ENCODE measurements around the gene CNTFR. TPM values are rescaled to one million over a fixed set of nuclear protein-coding genes. Genes with fewer than 3 reads are reported as not detected.

Gene CNTFR
- total and polyA plus RNA-seq, 2 of the 8 experiments (the other 6 are each of a cell fraction or from before 2014, with no cell fraction given) = 1.2 to 4.2 TPM

GRCh38 chr9:34557426-34558321, 31.9 kb downstream of the CNTFR start:
- Histone ChIP-seq H2BK5ac (ENCODE audit: low read depth, low read length) (no peak overlapping the region), H3K4ac (replicated peaks; ENCODE audit: insufficient read length, low read depth, low read length) (no peak overlapping the region), H3K4me2 (ENCODE audit: insufficient read depth in 1 of 2, low read depth in 2 of 2, low read length in 2 of 2) (no peak overlapping the region), H2BK12ac (ENCODE audit: low read depth, low read length) (no peak overlapping the region), H3K9me3 (ENCODE audit: insufficient read depth in 2 of 2, low read depth in 1 of 2, low read length in 1 of 2) (0 out of 4 replicates have a peak, but pooled peaks cover 0 to 3% of the 10 kb centered on the region in 2 experiments), H2BK20ac (ENCODE audit: low read length) (no peak overlapping the region), H3K9ac (replicated peaks in 1 of 4; ENCODE audit: extremely low read depth in 1 of 4, low read depth in 3 of 4, low read length in 3 of 4) (no peak overlapping the region), H4K5ac (ENCODE audit: insufficient read length, low read depth, low read length) (no peak overlapping the region), H3K36me3 (ENCODE audit: control insufficient read depth in 2 of 4, insufficient read depth in 4 of 4, low read length in 3 of 4) (no peaks in the 10 kb centered on the region), H3K18ac (ENCODE audit: extremely low read depth, low read length) (no peak overlapping the region), H3K79me1 (ENCODE audit: low read depth, low read length) (0 out of 2 replicates have a peak, but pooled peaks cover 2% of the 10 kb centered on the region), H3K79me2 (ENCODE audit: control insufficient read depth in 1 of 2, insufficient read depth in 2 of 2, low read length in 2 of 2) (no peaks in the 10 kb centered on the region), H3K4me1 (replicated peaks in 1 of 4; ENCODE audit: control insufficient read depth in 3 of 4, insufficient read depth in 4 of 4, low read length in 3 of 4) (peaks cover 10 to 29% (median 23%) of the 10 kb centered on the region in 4 experiments), H2AFZ (ENCODE audit: low read length) (no peak overlapping the region), H3K14ac (ENCODE audit: insufficient read length) (no peak overlapping the region), H2AK5ac (ENCODE audit: low read depth, low read length) (no peak overlapping the region), H3K23ac (ENCODE audit: insufficient read length) (no peak overlapping the region), H4K91ac (replicated peaks; ENCODE audit: insufficient read length, low read length) (no peak overlapping the region), H3K27ac (ENCODE audit: low read depth, low read length) (no peak overlapping the region), H2BK15ac (ENCODE audit: low read length) (no peak overlapping the region), H3K4me3 (ENCODE audit: extremely low read depth in 1 of 4, insufficient read depth in 2 of 4, low read depth in 3 of 4, low read length in 4 of 4) (no peak overlapping the region), H3K27me3 (replicated peaks in 1 of 4; ENCODE audit: control insufficient read depth in 3 of 4, extremely low read depth in 1 of 4, insufficient read depth in 3 of 4, low read length in 3 of 4) (no peaks in the 10 kb centered on the region), H3K23me2 (ENCODE audit: low read depth, low read length) (no peaks in the 10 kb centered on the region), H4K20me1 (replicated peaks in 1 of 2; ENCODE audit: control insufficient read depth in 1 of 2, insufficient read depth in 2 of 2, low read length in 2 of 2) (no peaks in the 10 kb centered on the region), H4K8ac (ENCODE audit: extremely low read depth, insufficient read depth, low read length) (no peak overlapping the region), H2BK120ac (replicated peaks; ENCODE audit: low read depth, low read length) (no peak overlapping the region), H3K56ac (replicated peaks; ENCODE audit: insufficient read length, low read depth, low read length) (no peak overlapping the region)
- FAIRE-seq = no peak
- no peak for DNase-seq (ENCODE audit: low read depth in 1 of 2, low spot score in 2 of 2)
- CTCF ChIA-PET (ENCODE audit: partially characterized antibody) = interaction anchor here (1.1 to 11.9 kb wide), 11 partner anchors 9 to 163 kb away, joined by 3 to 241 read pairs (median 8); no protein-coding TSS in a partner anchor
- POLR2A ChIA-PET (ENCODE audit: partially characterized antibody) = interaction anchor here (0.6 to 1.9 kb wide), 3 partner anchors 20 to 33 kb away, joined by 3 to 10 read pairs (median 3); no protein-coding TSS in a partner anchor
- 88% methylated on average over 19 of the region's 19 CpGs; no CpG with 5 or more reads in 1 of the 2 experiments for WGBS, 2 experiments (ENCODE audit: extremely low coverage in 1 of 2, insufficient coverage in 1 of 2, insufficient read length in 1 of 2, insufficient replicate concordance in 2 of 2, low coverage in 1 of 2, low lambda C conversion rate in 2 of 2, missing lambda C conversion rate in 1 of 2)
- TF ChIP-seq TBP (IDR thresholded peaks at IDR 0.05; ENCODE audit: low read depth, low read length) (no peak), RXRA (IDR thresholded peaks at IDR 0.05; ENCODE audit: insufficient read depth, low read depth, low read length) (no peak), ASH2L (IDR thresholded peaks at IDR 0.05; ENCODE audit: low read length) (no peak), HDAC2 (IDR thresholded peaks at IDR 0.05; ENCODE audit: borderline replicate concordance in 1 of 2, low read depth in 2 of 2, low read length in 2 of 2) (no peak), YY1 (IDR thresholded peaks at IDR 0.05; ENCODE audit: low read depth, low read length) (no peak), TEAD4 (IDR thresholded peaks at IDR 0.05; ENCODE audit: low read depth, low read length) (no peak), CHD1 (IDR thresholded peaks at IDR 0.05; ENCODE audit: low read depth, low read length) (no peak), SP2 (IDR thresholded peaks at IDR 0.05; ENCODE audit: low read length) (no peak), EP300 (IDR thresholded peaks at IDR 0.05; ENCODE audit: borderline replicate concordance in 1 of 2, low read depth in 2 of 2, low read length in 2 of 2) (no peak)
- TF ChIP-seq, protein P1, sequence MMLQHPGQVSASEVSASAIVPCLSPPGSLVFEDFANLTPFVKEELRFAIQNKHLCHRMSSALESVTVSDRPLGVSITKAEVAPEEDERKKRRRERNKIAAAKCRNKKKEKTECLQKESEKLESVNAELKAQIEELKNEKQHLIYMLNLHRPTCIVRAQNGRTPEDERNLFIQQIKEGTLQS (IDR thresholded peaks at IDR 0.05; ENCODE audit: insufficient read depth, low read depth, low read length) = no peak

All from H1 (cell line).